Suprapubic skin (tissue), 4 donors: ENCODE data around the gene CREB3L1. TPM values are rescaled to one million over a fixed set of nuclear protein-coding genes. Genes with fewer than 3 reads are reported as not detected.

Source experiments
- DNase-seq, 2 donors: peaks; one replicate each; pipeline ENCODE4 v3.0.0-alpha.2; 2019; ENCODE audit warnings: low spot score in 2 of 2
- H3K27ac ChIP-seq: fragments of 200-600 bp; sonication (generic); one replicate; pipeline ENCODE4 v1.5.1; 2019
- H3K27me3 ChIP-seq: fragments of 200-600 bp; sonication (generic); one replicate; pipeline ENCODE4 v1.5.1; 2019
- H3K36me3 ChIP-seq: fragments of 200-600 bp; sonication (generic); one replicate; pipeline ENCODE4 v1.5.1; 2019
- H3K4me1 ChIP-seq: fragments of 200-600 bp; sonication (generic); one replicate; pipeline ENCODE4 v1.5.1; 2019
- H3K4me3 ChIP-seq: fragments of 200-600 bp; sonication (generic); one replicate; pipeline ENCODE4 v1.5.1; 2019; ENCODE audit warnings: mild to moderate bottlenecking
- H3K9me3 ChIP-seq: fragments of 200-600 bp; sonication (generic); one replicate; pipeline ENCODE4 v1.5.1; 2019
- EP300 ChIP-seq: sonication (generic); formaldehyde crosslinking; IDR thresholded peaks from one replicate; pipeline ENCODE4 v1.6.1; 2017; ENCODE audit warnings: antibody characterized with exemption
- POLR2A ChIP-seq, 2 donors: fragments of 450-650 bp; IDR thresholded peaks; one replicate each; pipeline ENCODE4 v1.6.1; 2017; ENCODE audit warnings: antibody characterized with exemption in 2 of 2, mild to moderate bottlenecking in 2 of 2, moderate library complexity in 2 of 2
- POLR2AphosphoS5 ChIP-seq, 3 donors: sonication (generic); formaldehyde crosslinking; IDR thresholded peaks; one replicate each; pipeline ENCODE4 v1.6.1; 2017; ENCODE audit warnings: antibody characterized with exemption in 3 of 3
- WGBS: methylation state at CpG from one replicate; pipeline ENCODE4 v1.1.5; 2018; 5-methylcytosine and 5-hydroxymethylcytosine counted together
- total RNA-seq, 4 donors: library from RNA; depleted of rRNA; stranded (reverse); fragments of >200 nt; gene quantifications; one replicate each; pipeline ENCODE4 v1.1.0, GENCODE V29; 2016
- TF ChIP-seq, protein P1 (sequence below), 2 donors: fragments of 200-600 bp in 1 of 2; fragments of 450-650 bp in 1 of 2; sonication (generic) in 1 of 2; IDR thresholded peaks; one replicate each; pipeline ENCODE4 v1.5.1; 2016 to 2019; ENCODE audit warnings: antibody characterized with exemption in 2 of 2, mild to moderate bottlenecking in 1 of 2, moderate library complexity in 1 of 2

Gene CREB3L1
- total RNA-seq, 4 donors from 2014 or later, result 0.79 to 2.3 (median 1.5) TPM

DNA sequence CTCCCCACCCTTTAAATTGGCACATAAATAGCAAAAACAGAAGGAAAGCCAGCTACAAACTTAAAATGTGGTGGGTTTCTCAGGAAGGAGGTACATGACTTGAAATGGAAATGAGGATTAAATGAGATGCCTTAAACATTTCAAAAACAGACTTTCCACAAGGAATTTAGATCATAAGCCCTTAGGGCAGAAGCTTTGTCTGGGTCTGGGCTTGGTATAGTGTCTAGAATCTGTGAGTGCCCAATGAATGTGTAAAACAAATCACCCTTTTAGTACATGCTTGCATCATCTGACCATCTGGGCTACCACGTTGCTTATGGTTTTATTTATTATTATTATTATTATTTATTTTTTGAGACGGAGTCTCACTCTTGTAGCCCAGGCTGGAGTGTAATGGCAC, 37.1 kb upstream of the CREB3L1 start:
- no peak for DNase-seq
- Histone ChIP-seq H3K4me1 (peaks cover 46% of the 10 kb centered on the region), H3K4me3 (no peak overlapping the region), H3K9me3 (no peaks in the 10 kb centered on the region), H3K27ac (no peak overlapping the region), H3K36me3 (no peaks in the 10 kb centered on the region), H3K27me3 (no peaks in the 10 kb centered on the region)
- no peak for TF ChIP-seq POLR2A (IDR thresholded peaks at IDR 0.05)
- TF ChIP-seq, protein P1, sequence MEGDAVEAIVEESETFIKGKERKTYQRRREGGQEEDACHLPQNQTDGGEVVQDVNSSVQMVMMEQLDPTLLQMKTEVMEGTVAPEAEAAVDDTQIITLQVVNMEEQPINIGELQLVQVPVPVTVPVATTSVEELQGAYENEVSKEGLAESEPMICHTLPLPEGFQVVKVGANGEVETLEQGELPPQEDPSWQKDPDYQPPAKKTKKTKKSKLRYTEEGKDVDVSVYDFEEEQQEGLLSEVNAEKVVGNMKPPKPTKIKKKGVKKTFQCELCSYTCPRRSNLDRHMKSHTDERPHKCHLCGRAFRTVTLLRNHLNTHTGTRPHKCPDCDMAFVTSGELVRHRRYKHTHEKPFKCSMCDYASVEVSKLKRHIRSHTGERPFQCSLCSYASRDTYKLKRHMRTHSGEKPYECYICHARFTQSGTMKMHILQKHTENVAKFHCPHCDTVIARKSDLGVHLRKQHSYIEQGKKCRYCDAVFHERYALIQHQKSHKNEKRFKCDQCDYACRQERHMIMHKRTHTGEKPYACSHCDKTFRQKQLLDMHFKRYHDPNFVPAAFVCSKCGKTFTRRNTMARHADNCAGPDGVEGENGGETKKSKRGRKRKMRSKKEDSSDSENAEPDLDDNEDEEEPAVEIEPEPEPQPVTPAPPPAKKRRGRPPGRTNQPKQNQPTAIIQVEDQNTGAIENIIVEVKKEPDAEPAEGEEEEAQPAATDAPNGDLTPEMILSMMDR (IDR thresholded peaks at IDR 0.05), result no peak
- TF ChIP-seq EP300, result no peak
- TF ChIP-seq POLR2AphosphoS5 (IDR thresholded peaks at IDR 0.05), result no peak
- whole genome bisulfite sequencing, result 81% methylated on average over 2 of the region's 2 CpGs

DNA sequence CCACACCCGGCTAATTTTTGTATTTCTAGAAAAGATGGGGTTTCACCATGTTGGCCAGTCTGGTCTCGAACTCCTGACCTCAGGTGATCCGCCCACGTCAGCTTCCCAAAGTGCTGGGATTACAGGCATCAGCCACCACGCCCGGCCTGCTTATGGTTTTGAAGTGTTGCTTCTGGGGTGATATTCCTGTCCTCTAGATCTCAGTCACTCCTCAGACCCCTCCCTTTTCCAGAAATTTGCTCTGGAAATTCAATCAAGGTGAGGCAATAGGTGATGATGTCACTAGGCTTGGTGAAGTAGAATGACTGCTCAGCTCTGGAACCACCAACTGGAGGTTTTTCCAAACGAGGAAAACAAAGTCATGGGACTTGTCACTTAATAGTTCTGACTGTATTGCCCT, 36.6 kb upstream of the CREB3L1 start:
- no peak for TF ChIP-seq POLR2A (IDR thresholded peaks at IDR 0.05)
- TF ChIP-seq, protein P1 (IDR thresholded peaks at IDR 0.05), result no peak
- no peak for TF ChIP-seq EP300
- no peak overlapping the region for H3K27ac ChIP-seq
- 88% methylated on average over 7 of the region's 7 CpGs for WGBS
- no peaks in the 10 kb centered on the region for H3K36me3 ChIP-seq
- H3K4me1 ChIP-seq, result peaks cover 46% of the 10 kb centered on the region
- no peaks in the 10 kb centered on the region for H3K27me3 ChIP-seq
- H3K4me3 ChIP-seq, result no peak overlapping the region
- no peak for DNase-seq
- no peaks in the 10 kb centered on the region for H3K9me3 ChIP-seq

DNA sequence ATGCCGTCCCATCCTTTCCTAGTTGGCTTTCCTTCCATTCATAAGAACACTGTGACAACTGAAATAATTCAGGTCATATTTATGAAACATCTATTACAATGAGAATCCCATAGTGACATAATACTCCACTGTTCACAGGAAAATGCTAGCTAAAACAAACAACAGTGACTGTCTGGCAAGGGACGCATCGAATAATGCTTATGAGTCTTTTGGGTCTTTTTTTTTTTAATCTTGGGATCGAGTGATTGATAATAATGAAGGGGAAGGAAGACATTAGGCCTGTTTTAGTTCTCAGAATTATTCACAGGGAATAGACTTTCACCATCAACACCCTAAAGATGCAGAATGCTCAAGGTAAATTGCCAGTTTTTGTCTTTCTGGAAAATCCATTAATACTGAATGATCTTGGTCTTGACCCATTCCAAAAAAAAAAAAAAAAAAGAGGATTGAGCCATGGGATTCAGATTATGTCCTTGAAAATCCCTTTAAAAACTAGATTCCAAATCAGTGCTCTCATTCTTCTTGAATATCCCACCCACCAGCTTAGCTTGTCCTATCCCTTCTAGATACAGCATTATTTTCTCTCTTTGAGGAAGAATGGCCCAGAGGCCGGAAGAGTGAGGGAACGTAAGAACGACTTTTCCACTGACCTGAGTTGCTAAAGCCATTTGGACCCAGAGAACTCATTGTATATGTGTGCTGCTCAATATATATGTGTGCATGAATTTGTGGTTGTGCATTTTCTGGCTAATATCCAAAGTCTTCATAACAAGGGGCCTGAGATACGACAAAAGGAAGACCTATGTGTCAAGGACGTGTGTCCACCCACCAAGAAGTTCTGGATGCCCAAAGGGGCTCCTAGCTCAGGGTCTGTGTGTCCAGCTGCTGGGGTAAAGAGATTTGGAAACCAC, 35.2 kb upstream of the CREB3L1 start:
- 69% methylated on average over 9 of the region's 9 CpGs for WGBS
- Histone ChIP-seq H3K4me3 (peak overlapping the region; percentile 43), H3K27me3 (no peaks in the 10 kb centered on the region), H3K4me1 (peaks cover 46% of the 10 kb centered on the region), H3K9me3 (no peaks in the 10 kb centered on the region), H3K27ac (peak overlapping the region; percentile 13), H3K36me3 (no peaks in the 10 kb centered on the region)
- TF ChIP-seq EP300 (no peak), POLR2A (IDR thresholded peaks at IDR 0.05) (no peak), POLR2AphosphoS5 (IDR thresholded peaks at IDR 0.05) (no peak)
- TF ChIP-seq, protein P1 (IDR thresholded peaks at IDR 0.05), result no peak
- no peak for DNase-seq

DNA sequence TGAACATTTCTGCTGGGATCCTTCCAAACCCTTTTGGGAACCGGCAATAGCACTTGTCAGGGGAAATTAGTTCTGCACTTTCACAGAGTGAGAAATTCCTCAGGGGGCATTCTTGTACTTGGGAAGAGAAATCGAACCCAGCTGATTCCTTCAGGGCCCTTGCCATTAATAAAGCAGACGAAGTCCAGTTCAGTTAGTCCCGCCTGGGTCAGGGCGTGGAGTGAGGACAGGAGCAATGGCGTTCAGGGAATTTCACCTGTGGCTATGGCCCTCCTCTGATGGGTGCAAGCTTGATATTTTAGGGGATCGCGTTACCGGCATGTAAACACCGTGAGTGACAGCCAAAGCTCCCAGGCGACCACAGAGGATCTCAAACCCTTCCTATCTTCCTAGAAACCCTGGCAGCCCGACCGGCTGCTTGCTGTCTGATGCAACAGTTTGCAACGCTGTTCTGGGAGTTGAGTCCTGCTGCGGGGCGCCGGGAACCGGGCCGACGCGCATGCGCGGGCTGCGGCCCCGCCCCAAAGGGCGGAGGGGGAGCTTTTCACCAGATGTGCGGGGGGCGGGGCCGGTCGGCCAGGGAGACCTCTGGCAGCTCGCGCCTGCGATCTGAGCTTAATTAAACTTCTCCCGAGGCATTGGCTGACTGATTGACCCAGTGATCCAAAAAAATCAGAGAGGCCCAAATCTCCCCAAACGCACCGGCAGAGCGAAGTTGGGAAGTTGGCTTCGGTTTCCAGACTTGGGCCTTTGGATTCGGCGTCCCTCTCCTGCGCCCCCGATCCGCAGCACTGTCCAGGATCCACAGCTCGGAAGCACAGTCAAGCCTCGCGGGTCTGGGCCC, 34.3 kb upstream of the CREB3L1 start:
- H3K9me3 ChIP-seq, result no peaks in the 10 kb centered on the region
- DNase-seq, result peak; percentile 94 to 95
- no peaks in the 10 kb centered on the region for H3K36me3 ChIP-seq
- peaks cover 39% of the 10 kb centered on the region for H3K4me1 ChIP-seq
- H3K27me3 ChIP-seq, result no peaks in the 10 kb centered on the region
- peak overlapping the region; percentile 61 for H3K27ac ChIP-seq
- H3K4me3 ChIP-seq, result peak overlapping the region; percentile 43
- TF ChIP-seq EP300 (no peak), POLR2AphosphoS5 (IDR thresholded peaks at IDR 0.05) (peak in 1 of 3 donors; percentile 19)
- 2% methylated on average over 21 of the region's 46 CpGs for WGBS

DNA sequence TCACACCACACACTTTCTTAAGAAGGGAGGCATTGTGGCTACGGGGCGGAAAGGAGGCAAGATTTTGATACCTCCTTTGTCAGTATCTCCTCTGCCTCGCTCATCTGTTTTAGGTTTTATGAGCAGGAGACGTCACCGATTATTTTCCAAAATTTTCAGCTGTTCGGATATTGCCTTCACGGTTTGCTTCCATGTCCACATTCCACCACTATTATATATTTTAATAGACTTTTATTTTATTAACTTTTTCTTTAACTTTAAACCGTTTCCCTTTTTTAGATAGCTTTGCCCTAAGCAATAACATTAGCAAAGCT, 33.7 kb upstream of the CREB3L1 start:
- Histone ChIP-seq H3K4me1 (peaks cover 33% of the 10 kb centered on the region), H3K36me3 (no peaks in the 10 kb centered on the region), H3K27ac (peak overlapping the region; percentile 61), H3K4me3 (peak overlapping the region; percentile 43), H3K9me3 (no peaks in the 10 kb centered on the region), H3K27me3 (no peaks in the 10 kb centered on the region)
- WGBS, result 22% methylated on average over 8 of the region's 8 CpGs
- no peak for TF ChIP-seq POLR2AphosphoS5 (IDR thresholded peaks at IDR 0.05)
- TF ChIP-seq, protein P1 (IDR thresholded peaks at IDR 0.05), result no peak
- TF ChIP-seq POLR2A (IDR thresholded peaks at IDR 0.05), result no peak
- TF ChIP-seq EP300, result no peak
- no peak for DNase-seq
